ENCODE results near the gene EML4.

DNA sequence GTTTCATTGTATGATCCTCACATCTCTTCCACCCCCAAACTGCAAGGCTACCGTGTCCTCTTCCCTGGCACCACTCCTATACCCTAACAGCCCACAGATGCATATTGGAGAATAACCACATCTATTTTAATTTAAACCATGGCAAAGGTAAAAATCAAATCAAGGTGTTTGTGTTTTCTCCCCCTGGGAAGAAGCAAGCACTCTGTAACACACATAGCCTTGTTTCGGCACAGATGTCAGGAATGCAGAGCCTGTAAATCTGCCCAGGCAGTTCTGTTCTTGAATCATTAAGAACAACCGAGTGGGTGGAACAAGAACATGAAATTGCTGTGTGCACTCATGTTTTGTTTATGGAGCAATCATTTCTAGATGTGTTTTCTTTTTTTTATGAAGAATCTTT is 198.7 kb downstream of the EML4 start:
- TF ChIP-seq, protein P1, sequence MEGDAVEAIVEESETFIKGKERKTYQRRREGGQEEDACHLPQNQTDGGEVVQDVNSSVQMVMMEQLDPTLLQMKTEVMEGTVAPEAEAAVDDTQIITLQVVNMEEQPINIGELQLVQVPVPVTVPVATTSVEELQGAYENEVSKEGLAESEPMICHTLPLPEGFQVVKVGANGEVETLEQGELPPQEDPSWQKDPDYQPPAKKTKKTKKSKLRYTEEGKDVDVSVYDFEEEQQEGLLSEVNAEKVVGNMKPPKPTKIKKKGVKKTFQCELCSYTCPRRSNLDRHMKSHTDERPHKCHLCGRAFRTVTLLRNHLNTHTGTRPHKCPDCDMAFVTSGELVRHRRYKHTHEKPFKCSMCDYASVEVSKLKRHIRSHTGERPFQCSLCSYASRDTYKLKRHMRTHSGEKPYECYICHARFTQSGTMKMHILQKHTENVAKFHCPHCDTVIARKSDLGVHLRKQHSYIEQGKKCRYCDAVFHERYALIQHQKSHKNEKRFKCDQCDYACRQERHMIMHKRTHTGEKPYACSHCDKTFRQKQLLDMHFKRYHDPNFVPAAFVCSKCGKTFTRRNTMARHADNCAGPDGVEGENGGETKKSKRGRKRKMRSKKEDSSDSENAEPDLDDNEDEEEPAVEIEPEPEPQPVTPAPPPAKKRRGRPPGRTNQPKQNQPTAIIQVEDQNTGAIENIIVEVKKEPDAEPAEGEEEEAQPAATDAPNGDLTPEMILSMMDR (IDR thresholded peaks at IDR 0.05): no peak
- TF ChIP-seq POLR2A (IDR thresholded peaks at IDR 0.05): no peak
- no peak for TF ChIP-seq POLR2AphosphoS5 (IDR thresholded peaks at IDR 0.05)
